NCI-H748 (cell line): Measurements from ENCODE around the gene CEP128.

Experiments
- DNase-seq: peaks from one replicate; lab custom pipeline; 2025; ENCODE audit not compliant: unreplicated experiment; lab: John Stamatoyannopoulos, UW

Gene CEP128

GRCh38 chr14:80906336-80906735 is 35.2 kb downstream of the CEP128 start:
- no peak for DNase-seq

DNA sequence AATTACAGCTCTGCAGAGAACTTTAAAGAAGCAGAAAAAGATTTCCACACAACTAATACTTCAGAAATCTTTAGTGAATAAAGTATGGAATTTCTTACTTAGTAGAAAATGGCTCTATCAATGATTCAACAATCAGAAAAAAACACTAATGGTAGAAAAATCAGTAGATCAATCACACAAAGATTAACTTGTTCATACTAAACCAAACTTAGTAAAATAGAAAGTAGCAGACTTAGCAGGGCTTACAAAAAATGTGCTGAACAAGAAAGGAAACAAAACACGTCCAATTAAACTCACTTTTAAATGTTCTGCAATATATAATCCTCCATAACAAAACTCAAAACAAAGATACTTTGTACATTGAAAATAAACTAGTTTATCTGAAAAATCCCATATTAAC is 38.9 kb downstream of the CEP128 start:
- no peak for DNase-seq

DNA sequence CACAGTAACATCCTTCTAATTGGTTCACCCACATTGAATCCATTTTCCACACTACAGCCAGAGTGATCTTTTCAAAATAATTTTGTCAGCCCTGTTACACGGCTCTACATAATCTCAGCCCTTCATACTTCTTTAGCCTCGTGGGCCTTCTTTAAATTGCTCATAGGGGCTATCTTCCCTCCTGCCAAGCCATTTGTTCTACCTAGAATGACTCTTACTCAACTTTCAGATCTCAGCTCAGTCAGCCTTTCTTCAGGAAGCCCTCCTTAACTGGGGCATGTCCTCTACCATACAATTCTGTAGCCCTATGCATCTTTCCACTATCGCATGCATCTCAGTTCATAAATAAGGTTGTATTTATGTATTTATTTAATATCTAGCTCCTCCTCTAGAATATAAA is 39.7 kb downstream of the CEP128 start:
- no peak for DNase-seq

GRCh38 chr14:80901260-80901659 is 40.3 kb downstream of the CEP128 start:
- no peak for DNase-seq

GRCh38 chr14:80872645-80873044 is 68.9 kb downstream of the CEP128 start:
- no peak for DNase-seq

DNA sequence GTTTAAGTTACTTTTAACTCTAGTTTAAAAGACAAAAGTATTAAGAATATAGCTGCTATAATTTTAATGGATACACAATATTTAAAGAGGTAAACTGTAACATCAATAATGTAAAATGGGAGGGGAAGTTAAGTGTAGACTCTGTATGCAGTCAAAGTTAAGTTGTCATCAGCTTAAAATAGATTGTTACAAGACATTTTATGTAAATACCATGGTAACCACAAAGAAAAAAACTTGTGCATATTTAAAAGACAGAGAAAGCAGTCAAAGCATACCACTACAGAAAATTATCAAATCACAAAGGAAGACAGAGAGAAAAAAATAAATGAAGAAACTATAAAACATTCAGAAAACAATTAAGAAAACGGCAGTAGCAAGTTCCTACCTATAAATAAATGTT is 73.3 kb downstream of the CEP128 start:
- no peak for DNase-seq

DNA sequence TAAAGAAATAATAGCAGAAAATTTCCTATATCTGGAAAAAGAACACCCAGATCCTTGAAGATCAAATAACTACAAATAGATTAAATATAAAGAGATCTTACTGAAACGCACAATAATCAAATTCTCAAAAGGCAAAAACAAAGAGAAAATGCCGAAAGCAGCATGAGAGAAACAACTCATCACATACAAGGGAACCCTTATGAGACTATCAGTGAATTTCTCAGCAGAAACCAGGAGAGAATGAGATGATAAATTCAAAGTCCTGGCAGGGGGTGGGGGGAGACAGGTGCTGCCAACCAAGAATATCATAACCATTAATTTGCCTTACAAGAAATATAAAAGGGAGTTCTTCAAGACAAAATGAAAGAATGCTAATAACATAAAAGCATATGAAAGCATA is 73.7 kb downstream of the CEP128 start:
- no peak for DNase-seq

GRCh38 chr14:80867091-80867490 is 74.4 kb downstream of the CEP128 start:
- no peak for DNase-seq

GRCh38 chr14:80865565-80865964 is 76.0 kb downstream of the CEP128 start:
- no peak for DNase-seq

- no peak for DNase-seq
These were observed 78.6 kb downstream of the CEP128 start for GRCh38 chr14:80862983-80863382.

DNA sequence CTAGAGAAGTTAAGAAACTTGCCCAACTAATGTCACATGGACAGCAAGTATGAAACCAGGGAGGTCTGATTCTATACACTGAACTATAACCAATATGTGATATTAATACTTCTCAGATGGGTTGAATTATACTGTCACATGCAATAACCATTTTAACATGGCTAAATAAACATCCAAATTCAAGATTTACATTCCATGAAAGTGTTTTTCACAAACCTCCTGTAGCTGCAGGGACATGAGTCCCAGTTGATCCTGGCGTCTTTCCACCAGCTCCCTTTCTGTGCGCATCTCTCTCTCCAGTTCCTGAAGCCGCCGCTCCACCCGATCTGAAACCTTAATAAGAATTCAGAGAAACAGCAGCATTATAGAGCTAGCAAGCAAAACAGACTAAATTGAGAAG is 79.0 kb downstream of the CEP128 start:
- DNase-seq: no peak

- peak; percentile 41 for DNase-seq
These were observed 91.2 kb downstream of the CEP128 start for GRCh38 chr14:80850197-80850814.

GRCh38 chr14:80847070-80847469 is 94.5 kb downstream of the CEP128 start:
- no peak for DNase-seq

DNA sequence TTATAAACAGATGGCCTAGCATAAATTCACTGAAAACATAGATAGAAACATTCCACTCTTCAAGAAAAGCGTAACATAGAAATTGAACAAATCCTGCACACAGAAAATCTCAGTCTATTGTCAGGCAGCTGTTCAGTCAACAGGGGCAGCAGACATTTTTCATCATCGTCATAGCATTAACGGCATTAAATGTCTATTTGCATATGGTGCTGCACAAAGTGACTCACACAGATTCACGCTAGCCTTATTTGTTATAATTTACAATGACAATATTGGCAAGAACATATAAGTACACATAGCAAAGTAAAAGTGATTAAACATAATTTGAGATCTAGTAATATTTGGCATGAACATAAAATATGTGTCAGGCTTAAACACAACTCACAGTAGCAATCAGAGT is 95.7 kb downstream of the CEP128 start:
- DNase-seq: no peak

- no peak for DNase-seq
These were observed 96.7 kb downstream of the CEP128 start for GRCh38 chr14:80844872-80845271.

DNA sequence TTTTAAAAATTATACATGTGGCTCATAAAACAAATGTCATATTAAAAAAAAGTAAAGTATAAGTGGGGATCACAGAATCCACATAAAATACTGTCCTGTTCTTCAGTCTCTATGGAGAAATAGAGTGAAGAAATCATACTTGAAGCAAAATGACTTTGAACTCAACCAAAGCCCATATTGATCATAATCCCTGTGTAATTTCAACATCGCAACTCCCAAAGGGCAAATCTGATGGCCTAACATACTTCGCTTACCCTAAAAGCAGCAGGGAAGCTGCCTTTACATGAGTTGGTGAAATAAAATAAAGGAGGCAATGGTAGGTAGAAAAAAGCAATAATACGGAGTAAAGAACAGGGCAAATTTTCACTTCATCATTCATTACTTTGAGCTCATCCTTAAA is 101.8 kb downstream of the CEP128 start:
- no peak for DNase-seq

GRCh38 chr14:80809663-80810062 is 131.9 kb downstream of the CEP128 start:
- DNase-seq: no peak

DNA sequence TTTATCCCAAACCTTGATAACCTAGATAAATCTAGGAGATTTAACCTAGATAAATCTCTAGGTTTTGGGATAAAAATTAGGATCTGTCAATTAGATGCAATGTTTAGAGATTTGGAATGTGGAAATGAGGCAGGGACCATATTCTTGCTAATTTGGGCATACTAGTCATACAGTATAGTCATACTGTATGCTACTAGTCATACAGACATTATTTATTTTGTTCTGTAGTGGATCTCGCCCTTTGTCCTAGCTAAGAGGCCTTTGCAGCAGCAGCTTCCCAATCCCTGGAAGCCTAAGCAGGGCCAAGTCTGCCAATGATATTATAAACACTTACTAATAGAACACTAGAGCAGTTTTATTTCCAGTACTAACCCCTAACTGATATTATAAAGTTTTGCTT is 136.4 kb downstream of the CEP128 start:
- no peak for DNase-seq

- no peak for DNase-seq
These were observed 142.7 kb downstream of the CEP128 start for GRCh38 chr14:80798878-80799277.

GRCh38 chr14:80798211-80798610 is 143.3 kb downstream of the CEP128 start:
- DNase-seq: no peak

DNA sequence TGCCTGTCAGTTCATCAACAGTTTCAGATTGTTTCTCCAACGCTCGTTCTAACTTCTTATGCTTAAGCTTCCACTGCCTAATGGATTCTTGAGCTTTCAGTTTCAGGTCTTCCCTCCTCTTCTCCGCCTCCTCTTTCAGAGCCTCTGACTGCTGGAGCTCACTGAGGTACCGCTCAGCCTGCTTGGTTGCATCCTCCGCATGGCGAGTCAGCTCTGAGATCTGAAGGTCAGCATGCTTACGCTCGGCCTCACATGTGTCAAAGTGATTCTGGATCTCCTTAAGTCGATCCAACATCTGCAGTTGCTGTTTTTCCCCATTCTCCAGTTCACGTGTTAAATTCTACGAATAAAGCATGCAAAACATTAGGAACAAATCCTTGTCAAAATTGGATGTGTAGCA is 148.8 kb downstream of the CEP128 start:
- DNase-seq: no peak

- no peak for DNase-seq
These were observed 153.7 kb downstream of the CEP128 start for GRCh38 chr14:80787876-80788275.

- DNase-seq: no peak
These were observed 156.7 kb downstream of the CEP128 start for GRCh38 chr14:80784820-80785219.

DNA sequence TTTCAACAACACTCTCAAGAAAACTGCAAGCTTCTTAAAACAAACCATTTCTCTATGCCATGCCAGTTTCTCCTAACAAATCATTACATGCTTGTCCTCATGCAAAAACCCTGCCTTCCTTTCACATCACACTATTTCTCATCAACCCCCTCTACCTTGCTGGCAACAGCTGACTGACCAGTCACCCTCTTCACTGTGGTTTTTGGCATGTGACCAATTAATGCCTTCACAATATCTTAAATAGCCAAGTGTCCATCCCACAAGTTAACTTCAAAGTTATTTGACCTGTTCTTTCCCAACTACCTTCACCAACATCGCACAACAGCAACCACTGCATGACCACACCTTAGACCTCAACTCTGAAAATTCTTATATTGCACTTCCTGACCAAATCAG is 159.6 kb downstream of the CEP128 start:
- no peak for DNase-seq
